GM21529 (cell line): ENCODE results near the gene LGALS3BP.

ENCODE experiments used
- ATAC-seq: cut with Tn5 transposase; IDR thresholded peaks from one replicate; pipeline ENCODE4 v1.9.1; 2021; ENCODE audit not compliant: unreplicated experiment

The LGALS3BP gene

DNA sequence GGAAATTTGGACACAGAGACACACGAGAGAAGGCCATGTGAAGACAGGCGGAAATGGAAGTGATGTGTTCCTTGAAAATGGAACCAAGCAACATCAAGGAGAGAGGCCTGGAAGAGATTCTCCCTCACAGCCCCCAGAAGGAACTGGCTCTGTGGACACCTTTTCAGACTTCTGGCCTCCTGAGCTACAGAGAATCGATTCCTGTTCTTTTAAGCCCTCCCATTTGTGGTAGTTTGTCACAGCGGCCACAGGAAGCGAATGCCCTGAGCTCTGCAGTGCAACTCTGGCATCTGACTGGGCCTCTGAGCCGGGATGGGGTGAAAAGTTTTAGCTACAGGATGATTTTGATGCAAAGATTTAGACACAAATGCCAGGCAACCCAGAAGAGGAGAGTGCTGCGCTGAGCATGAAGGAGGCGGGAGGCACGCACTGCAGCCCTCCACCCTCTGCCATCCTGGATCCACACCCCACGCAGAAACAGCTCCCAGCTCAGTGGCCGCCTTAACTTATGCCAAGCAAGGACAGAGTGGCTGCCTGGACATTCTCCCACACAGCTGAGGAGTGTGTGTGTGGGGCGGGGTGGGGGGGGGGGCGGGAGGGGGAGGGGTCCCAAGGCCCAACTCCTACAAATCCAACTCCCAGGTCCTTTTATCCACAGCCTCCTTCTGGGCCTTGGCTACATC is 56.8 kb downstream of the LGALS3BP start:
- ATAC-seq = no peak

GRCh38 chr17:78921437-78921971 is 58.2 kb downstream of the LGALS3BP start:
- ATAC-seq = no peak
